Measurements from ENCODE around the gene SLC24A3.

- no peak for TF ChIP-seq CTCF (IDR thresholded peaks at IDR 0.05)
- no peak for TF ChIP-seq POLR2AphosphoS5 (IDR thresholded peaks at IDR 0.05)
- no peak for TF ChIP-seq POLR2A (IDR thresholded peaks at IDR 0.05)
- no peak for TF ChIP-seq EP300 (IDR thresholded peaks at IDR 0.05)
Measured at GRCh38 chr20:19268426-19268825, 56.0 kb downstream of the SLC24A3 start.

Measured in sigmoid colon (tissue), 4 donors.